ENCODE results near the gene TDRD9. TPM values are rescaled to one million over a fixed set of nuclear protein-coding genes. Genes with fewer than 3 reads are reported as not detected.

Gene TDRD9
- total and polyA plus RNA-seq, 8 donors = 0.85 to 8.8 (median 2.4) TPM; not detected in 2

- 55 to 80% (median 64%) methylated on average over 10 to 23 of the region's 23 CpGs for WGBS, 5 donors
- peak overlapping the region in 2 of 5 donors; percentile 10 for H3K27ac ChIP-seq
- no peak for DNase-seq
- H3K4me3 ChIP-seq = no peak overlapping the region
- intact Hi-C loops (cut with DNase I; ENCODE audit: low total_unique reads) = no loop called here
- TF ChIP-seq EP300 (IDR thresholded peaks at IDR 0.05) (no peak), POLR2AphosphoS5 (IDR thresholded peaks at IDR 0.05) (no peak), POLR2A (IDR thresholded peaks at IDR 0.05) (no peak)
- TF ChIP-seq, protein P1, sequence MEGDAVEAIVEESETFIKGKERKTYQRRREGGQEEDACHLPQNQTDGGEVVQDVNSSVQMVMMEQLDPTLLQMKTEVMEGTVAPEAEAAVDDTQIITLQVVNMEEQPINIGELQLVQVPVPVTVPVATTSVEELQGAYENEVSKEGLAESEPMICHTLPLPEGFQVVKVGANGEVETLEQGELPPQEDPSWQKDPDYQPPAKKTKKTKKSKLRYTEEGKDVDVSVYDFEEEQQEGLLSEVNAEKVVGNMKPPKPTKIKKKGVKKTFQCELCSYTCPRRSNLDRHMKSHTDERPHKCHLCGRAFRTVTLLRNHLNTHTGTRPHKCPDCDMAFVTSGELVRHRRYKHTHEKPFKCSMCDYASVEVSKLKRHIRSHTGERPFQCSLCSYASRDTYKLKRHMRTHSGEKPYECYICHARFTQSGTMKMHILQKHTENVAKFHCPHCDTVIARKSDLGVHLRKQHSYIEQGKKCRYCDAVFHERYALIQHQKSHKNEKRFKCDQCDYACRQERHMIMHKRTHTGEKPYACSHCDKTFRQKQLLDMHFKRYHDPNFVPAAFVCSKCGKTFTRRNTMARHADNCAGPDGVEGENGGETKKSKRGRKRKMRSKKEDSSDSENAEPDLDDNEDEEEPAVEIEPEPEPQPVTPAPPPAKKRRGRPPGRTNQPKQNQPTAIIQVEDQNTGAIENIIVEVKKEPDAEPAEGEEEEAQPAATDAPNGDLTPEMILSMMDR (IDR thresholded peaks at IDR 0.05) = no peak
- H3K36me3 ChIP-seq = no peaks in the 10 kb centered on the region
- peaks cover 0 to 51% (median 36%) of the 10 kb centered on the region in 4 donors for H3K4me1 ChIP-seq
- H3K9me3 ChIP-seq = no peaks in the 10 kb centered on the region
- peaks cover 0 to 25% (median 0%) of the 10 kb centered on the region in 3 donors for H3K27me3 ChIP-seq
Measured at GRCh38 chr14:104100171-104101085, 172.2 kb downstream of the TDRD9 start.

DNA sequence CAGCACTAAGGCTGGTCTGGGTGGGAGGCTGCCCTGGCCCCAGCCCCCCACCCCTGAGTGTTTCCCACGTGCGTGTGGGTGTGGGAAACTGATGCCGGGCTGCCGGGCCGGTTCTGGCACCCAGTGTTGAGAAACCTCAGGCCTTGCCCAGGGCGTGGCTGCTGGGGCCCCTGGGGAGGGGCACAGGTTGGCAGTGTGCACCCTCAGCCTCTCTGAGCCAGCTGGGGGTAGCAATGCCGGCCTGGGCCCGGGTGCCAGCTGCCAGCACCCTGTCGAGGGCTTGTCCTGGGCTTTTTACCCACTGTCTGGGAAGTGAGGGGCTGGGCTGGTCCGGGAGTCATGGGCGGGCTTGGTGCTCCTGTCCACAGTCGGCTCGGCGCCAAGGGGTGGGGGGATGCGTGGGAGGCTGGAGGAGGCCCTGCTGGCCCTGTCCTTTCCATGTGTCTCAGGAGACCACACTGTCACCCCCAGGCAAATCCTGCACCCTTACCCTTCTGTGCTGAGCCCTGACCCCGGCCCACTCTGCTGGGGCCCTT lies 172.9 kb downstream of the TDRD9 start:
- Histone ChIP-seq H3K4me1 (peaks cover 0 to 58% (median 43%) of the 10 kb centered on the region in 4 donors), H3K27ac (peak overlapping the region in 1 of 5 donors; percentile 10), H3K27me3 (peaks cover 0 to 18% (median 0%) of the 10 kb centered on the region in 3 donors), H3K9me3 (no peaks in the 10 kb centered on the region), H3K36me3 (no peaks in the 10 kb centered on the region), H3K4me3 (no peak overlapping the region)
- 34 to 62% (median 43%) methylated on average over 13 to 16 of the region's 16 CpGs for WGBS, 5 donors
- DNase-seq = peak; percentile 67 to 68
- intact Hi-C loops (cut with DNase I; ENCODE audit: low total_unique reads) = no loop called here
- no peak for TF ChIP-seq EP300 (IDR thresholded peaks at IDR 0.05)
- no peak for TF ChIP-seq POLR2A (IDR thresholded peaks at IDR 0.05)
- TF ChIP-seq, protein P1 (IDR thresholded peaks at IDR 0.05) = no peak
- TF ChIP-seq POLR2AphosphoS5 (IDR thresholded peaks at IDR 0.05) = peak in 1 of 3 donors; percentile 15

DNA sequence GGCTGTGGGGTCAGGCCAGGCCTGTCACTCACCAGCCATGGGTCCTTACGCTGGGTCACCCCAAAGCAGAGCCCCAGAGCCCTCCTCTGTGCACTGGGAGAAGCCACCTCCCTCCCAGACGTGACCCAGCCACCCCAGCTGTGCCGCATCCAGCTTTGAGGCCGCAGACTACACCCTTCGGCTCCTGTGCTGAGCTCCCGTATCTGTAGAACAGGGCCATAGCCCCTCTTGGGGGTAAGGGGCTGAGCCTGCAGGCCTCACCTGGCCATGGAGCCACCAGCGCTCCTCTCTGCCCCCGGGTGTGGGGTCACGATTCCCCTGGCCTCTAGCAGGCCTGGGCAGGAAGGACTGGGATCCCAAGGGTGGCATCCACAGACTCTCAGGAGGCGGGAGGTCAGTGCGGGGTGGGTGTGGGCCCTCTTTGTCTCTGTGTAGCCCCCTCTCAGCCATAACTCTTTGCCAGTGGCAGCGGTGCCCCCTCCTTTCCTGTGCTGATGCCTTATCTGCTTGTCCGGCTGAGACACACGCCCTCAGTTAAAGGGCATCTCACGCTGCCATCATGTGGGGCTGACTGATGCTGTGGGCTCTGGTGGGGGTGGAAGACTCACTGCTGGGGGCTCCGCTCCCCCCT lies 173.5 kb downstream of the TDRD9 start:
- intact Hi-C loops (cut with DNase I; ENCODE audit: low total_unique reads) = no loop called here
- Histone ChIP-seq H3K27ac (no peak overlapping the region), H3K4me1 (peaks cover 0 to 64% (median 49%) of the 10 kb centered on the region in 4 donors), H3K27me3 (peaks cover 0 to 17% (median 0%) of the 10 kb centered on the region in 3 donors), H3K36me3 (no peaks in the 10 kb centered on the region), H3K9me3 (no peaks in the 10 kb centered on the region), H3K4me3 (no peak overlapping the region)
- WGBS, 5 donors = 65 to 77% (median 72%) methylated on average over 6 to 16 of the region's 16 CpGs
- no peak for DNase-seq
- TF ChIP-seq EP300 (IDR thresholded peaks at IDR 0.05) = no peak
- TF ChIP-seq POLR2AphosphoS5 (IDR thresholded peaks at IDR 0.05) = no peak
- TF ChIP-seq, protein P1 (IDR thresholded peaks at IDR 0.05) = no peak
- TF ChIP-seq POLR2A (IDR thresholded peaks at IDR 0.05) = no peak

Small RNA genes within 50 kb of the gene (small RNA-seq; reads per million reads assigned to genes)
- 0 to 0.10 (median 0.07) reads per million in 4 donors for gene RN7SL634P

Other genes with a start within 250 kb of the TDRD9 start
- 10 to 100 TPM in 2 of 5 donors, 1 to 10 TPM in 3; 2.6 to 70.1 (median 7.0) TPM for gene XRCC3, start 213.0 kb upstream of the TDRD9 start, total RNA-seq
- gene XRCC3, start 213.0 kb upstream of the TDRD9 start, polyA plus RNA-seq = 1 to 10 TPM; 3.5 to 6.2 (median 3.8) TPM
- 100 to 1,000 TPM in 2 of 5 donors, 10 to 100 TPM in 3; 28.0 to 150 (median 64.8) TPM for gene ZFYVE21, start 212.6 kb upstream of the TDRD9 start, total RNA-seq
- 10 to 100 TPM; 51.9 to 95.5 (median 81.0) TPM for gene ZFYVE21, start 212.6 kb upstream of the TDRD9 start, polyA plus RNA-seq
- gene PPP1R13B, start 80.9 kb upstream of the TDRD9 start, total RNA-seq = 10 to 100 TPM; 16.7 to 84.0 (median 28.1) TPM
- 10 to 100 TPM; 10.8 to 15.5 (median 12.7) TPM for gene PPP1R13B, start 80.9 kb upstream of the TDRD9 start, polyA plus RNA-seq
- gene RD3L, start 14.1 kb downstream of the TDRD9 start, total RNA-seq = not detected
- gene RD3L, start 14.1 kb downstream of the TDRD9 start, polyA plus RNA-seq = not detected
- 10 to 100 TPM in 1 of 5 donors, 1 to 10 TPM in 2, under 1 TPM in 1, not detected in 1; 0.58 to 10.7 (median 5.3) TPM for gene ASPG, start 157.2 kb downstream of the TDRD9 start, total RNA-seq
- 1 to 10 TPM in 2 of 3 donors, under 1 TPM in 1; 0.12 to 5.5 (median 4.4) TPM for gene ASPG, start 157.2 kb downstream of the TDRD9 start, polyA plus RNA-seq
- 10 to 100 TPM in 1 of 5 donors, 1 to 10 TPM in 3, under 1 TPM in 1; 0.89 to 21.7 (median 2.8) TPM for gene KIF26A, start 210.1 kb downstream of the TDRD9 start, total RNA-seq
- 1 to 10 TPM in 2 of 3 donors, under 1 TPM in 1; 0.65 to 1.8 (median 1.2) TPM for gene KIF26A, start 210.1 kb downstream of the TDRD9 start, polyA plus RNA-seq

Data from stomach (tissue), 9 donors.